Measurements from ENCODE around the gene TCTN1. TPM values are rescaled to one million over a fixed set of nuclear protein-coding genes. Genes with fewer than 3 reads are reported as not detected.

TCTN1 gene
- total and polyA plus RNA-seq, 9 of the 15 experiments (the other 6 are each of a cell fraction or from before 2014, with no cell fraction given): 0.32 to 12.5 (median 4.0) TPM

DNA sequence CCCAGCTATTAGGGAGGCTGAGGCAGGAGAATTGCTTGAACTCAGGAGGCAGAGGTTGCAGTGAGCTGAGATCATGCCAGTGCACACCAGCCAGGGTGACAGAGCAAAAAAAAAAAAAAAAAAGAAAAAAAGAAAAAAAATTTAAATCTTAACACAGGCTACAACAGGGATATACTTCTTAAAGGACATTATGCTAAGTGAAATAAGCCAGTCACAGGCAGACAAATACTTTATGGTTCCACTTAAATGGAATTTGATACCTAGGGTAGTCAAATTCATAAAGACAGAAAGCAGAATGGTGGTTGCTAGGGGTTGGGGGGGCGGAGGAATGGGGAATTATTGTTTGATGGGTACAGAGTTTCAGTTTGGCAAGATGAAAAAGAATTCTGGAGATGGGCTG, 16.0 kb upstream of the TCTN1 start:
- intact Hi-C loops (cut with micrococcal nuclease) (no loop called here), in situ Hi-C loops (cut with MboI) (loop anchor here (10.0 kb wide), 1 partner anchor 503 kb away; no protein-coding TSS in a partner anchor)
- CTCF ChIA-PET (ENCODE audit: low intra/inter-chr PET ratio): interaction anchor here (0.5 to 0.6 kb wide), 3 partner anchors 42 to 149 kb away, joined by 3 read pairs; no protein-coding TSS in a partner anchor
- Histone ChIP-seq H3K9ac (ENCODE audit: insufficient read depth in 1 of 2, low read depth in 2 of 2, low read length in 2 of 2) (no peak overlapping the region), H3K79me2 (ENCODE audit: control insufficient read depth, insufficient read depth, low read length) (no peaks in the 10 kb centered on the region), H3K9me3 (replicated peaks; ENCODE audit: control insufficient read depth, insufficient read depth, low read depth, low read length) (no peaks in the 10 kb centered on the region), H3K4me1 (replicated peaks in 1 of 2; ENCODE audit: control insufficient read depth in 2 of 2, insufficient read depth in 2 of 2, low read length in 2 of 2) (no peaks in the 10 kb centered on the region; a peak in 1 of 5 replicates), H3K27ac (ENCODE audit: extremely low read depth, low read depth, low read length) (no peak overlapping the region), H3K4me3 (no peak overlapping the region), H3K27me3 (ENCODE audit: control insufficient read depth in 2 of 2, insufficient read depth in 2 of 2, low read length in 2 of 2) (no peaks in the 10 kb centered on the region), H3K9me1 (ENCODE audit: control insufficient read depth, insufficient read depth, low read length) (no peaks in the 10 kb centered on the region), H4K20me1 (replicated peaks; ENCODE audit: control insufficient read depth, insufficient read depth, low read length) (no peaks in the 10 kb centered on the region), H3K4me2 (ENCODE audit: insufficient read depth, low read length) (no peak overlapping the region), H2AFZ (ENCODE audit: low read depth, low read length) (no peak overlapping the region), H3K36me3 (ENCODE audit: control insufficient read depth, insufficient read depth, low read length) (no peaks in the 10 kb centered on the region)
- no TSS peak for BruUV-seq (replicated peaks)
- ATAC-seq (no peak), FAIRE-seq (no peak), DNase-seq (ENCODE audit: extremely low read depth in 1 of 4, low spot score in 3 of 4) (no peak)
- WGBS (ENCODE audit: insufficient coverage, low coverage, missing lambda C conversion rate): 45% methylated on average over 1 of the region's 1 CpG
- TF ChIP-seq OTX1 (CRISPR knock-in tag; IDR thresholded peaks at IDR 0.05): no peak
- TF ChIP-seq HDGF (IDR thresholded peaks at IDR 0.05): no peak
- TF ChIP-seq, protein P1, sequence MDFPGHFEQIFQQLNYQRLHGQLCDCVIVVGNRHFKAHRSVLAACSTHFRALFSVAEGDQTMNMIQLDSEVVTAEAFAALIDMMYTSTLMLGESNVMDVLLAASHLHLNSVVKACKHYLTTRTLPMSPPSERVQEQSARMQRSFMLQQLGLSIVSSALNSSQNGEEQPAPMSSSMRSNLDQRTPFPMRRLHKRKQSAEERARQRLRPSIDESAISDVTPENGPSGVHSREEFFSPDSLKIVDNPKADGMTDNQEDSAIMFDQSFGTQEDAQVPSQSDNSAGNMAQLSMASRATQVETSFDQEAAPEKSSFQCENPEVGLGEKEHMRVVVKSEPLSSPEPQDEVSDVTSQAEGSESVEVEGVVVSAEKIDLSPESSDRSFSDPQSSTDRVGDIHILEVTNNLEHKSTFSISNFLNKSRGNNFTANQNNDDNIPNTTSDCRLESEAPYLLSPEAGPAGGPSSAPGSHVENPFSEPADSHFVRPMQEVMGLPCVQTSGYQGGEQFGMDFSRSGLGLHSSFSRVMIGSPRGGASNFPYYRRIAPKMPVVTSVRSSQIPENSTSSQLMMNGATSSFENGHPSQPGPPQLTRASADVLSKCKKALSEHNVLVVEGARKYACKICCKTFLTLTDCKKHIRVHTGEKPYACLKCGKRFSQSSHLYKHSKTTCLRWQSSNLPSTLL (IDR thresholded peaks at IDR 0.05): no peak
- no peak for TF ChIP-seq ZNF175 (CRISPR knock-in tag; IDR thresholded peaks at IDR 0.05; ENCODE audit: low read depth)
- TF ChIP-seq RBM15 (IDR thresholded peaks at IDR 0.05; ENCODE audit: insufficient read depth, low read length): no peak
- no peak for TF ChIP-seq MCM2 (IDR thresholded peaks at IDR 0.05; ENCODE audit: low read depth)
- TF ChIP-seq KDM4B (IDR thresholded peaks at IDR 0.05; ENCODE audit: borderline replicate concordance in 2 of 2, low read depth in 1 of 2): no peak
- TF ChIP-seq, protein P2, sequence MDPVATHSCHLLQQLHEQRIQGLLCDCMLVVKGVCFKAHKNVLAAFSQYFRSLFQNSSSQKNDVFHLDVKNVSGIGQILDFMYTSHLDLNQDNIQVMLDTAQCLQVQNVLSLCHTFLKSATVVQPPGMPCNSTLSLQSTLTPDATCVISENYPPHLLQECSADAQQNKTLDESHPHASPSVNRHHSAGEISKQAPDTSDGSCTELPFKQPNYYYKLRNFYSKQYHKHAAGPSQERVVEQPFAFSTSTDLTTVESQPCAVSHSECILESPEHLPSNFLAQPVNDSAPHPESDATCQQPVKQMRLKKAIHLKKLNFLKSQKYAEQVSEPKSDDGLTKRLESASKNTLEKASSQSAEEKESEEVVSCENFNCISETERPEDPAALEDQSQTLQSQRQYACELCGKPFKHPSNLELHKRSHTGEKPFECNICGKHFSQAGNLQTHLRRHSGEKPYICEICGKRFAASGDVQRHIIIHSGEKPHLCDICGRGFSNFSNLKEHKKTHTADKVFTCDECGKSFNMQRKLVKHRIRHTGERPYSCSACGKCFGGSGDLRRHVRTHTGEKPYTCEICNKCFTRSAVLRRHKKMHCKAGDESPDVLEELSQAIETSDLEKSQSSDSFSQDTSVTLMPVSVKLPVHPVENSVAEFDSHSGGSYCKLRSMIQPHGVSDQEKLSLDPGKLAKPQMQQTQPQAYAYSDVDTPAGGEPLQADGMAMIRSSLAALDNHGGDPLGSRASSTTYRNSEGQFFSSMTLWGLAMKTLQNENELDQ (CRISPR knock-in tag; IDR thresholded peaks at IDR 0.05; ENCODE audit: borderline replicate concordance): no peak
- TF ChIP-seq CSDE1 (IDR thresholded peaks at IDR 0.05): no peak
- no peak for TF ChIP-seq TBP (optimal IDR thresholded peaks at IDR 0.05; ENCODE audit: low read depth, low read length)
- no peak for TF ChIP-seq NR3C1 (CRISPR knock-in tag; IDR thresholded peaks at IDR 0.05)
- no peak for TF ChIP-seq ZNF212 (CRISPR knock-in tag; IDR thresholded peaks at IDR 0.05)
- no peak for TF ChIP-seq SAFB2 (IDR thresholded peaks at IDR 0.05; ENCODE audit: borderline replicate concordance, low read depth, low read length, severe bottlenecking)
- no peak for TF ChIP-seq COPS2 (conservative IDR thresholded peaks at IDR 0.05)
- no peak for TF ChIP-seq PHB (CRISPR knock-in tag; IDR thresholded peaks at IDR 0.05)
- TF ChIP-seq ZC3H11A (IDR thresholded peaks at IDR 0.05; ENCODE audit: low read depth, low read length): no peak
- TF ChIP-seq ILF3 (IDR thresholded peaks at IDR 0.05; ENCODE audit: borderline replicate concordance): no peak
- POLR2A ChIA-PET: interaction anchor here (0.6 kb wide), 1 partner anchor 196 kb away, joined by 5 read pairs; no protein-coding TSS in a partner anchor
